RWPE2 (cell line): ENCODE results near the gene C9orf78.

ENCODE experiments used
- ATAC-seq: fragments of 200-7000 bp; cut with Tn5 transposase; 3 replicates; pipeline ENCODE4 v1.9.1; 2021; ENCODE audit warnings: low read depth
- DNase-seq: peaks from one replicate; pipeline ENCODE4 v3.0.0-alpha.2; 2020; ENCODE audit warnings: low spot score
- H3K27ac ChIP-seq: fragments of 450-650 bp; 2 replicates; pipeline ENCODE4 v1.5.1; 2017; ENCODE audit warnings: mild to moderate bottlenecking; ENCODE audit not compliant: poor library complexity, severe bottlenecking
- H3K27me3 ChIP-seq: fragments of 250-450 bp; sonication (Bioruptor Pico); 2 replicates; pipeline ENCODE4 v1.5.1; 2021; ENCODE audit warnings: mild to moderate bottlenecking, moderate library complexity; ENCODE audit not compliant: insufficient read depth, poor library complexity, severe bottlenecking
- H3K36me3 ChIP-seq: fragments of 250-450 bp; sonication (Bioruptor Pico); 2 replicates; pipeline ENCODE4 v1.5.1; 2020; ENCODE audit warnings: low read depth, mild to moderate bottlenecking, moderate library complexity
- H3K4me1 ChIP-seq: fragments of 250-450 bp; sonication (Bioruptor Pico); 2 replicates; pipeline ENCODE4 v1.5.1; 2021; ENCODE audit warnings: mild to moderate bottlenecking, moderate library complexity; ENCODE audit not compliant: insufficient read depth, poor library complexity, severe bottlenecking
- H3K4me3 ChIP-seq: fragments of 250-450 bp; sonication (Bioruptor Pico); 2 replicates; pipeline ENCODE4 v1.5.1; 2021; ENCODE audit warnings: mild to moderate bottlenecking, moderate library complexity; ENCODE audit not compliant: severe bottlenecking
- H3K9me3 ChIP-seq: fragments of 250-450 bp; sonication (Bioruptor Pico); 2 replicates; pipeline ENCODE4 v1.5.1; 2021; ENCODE audit warnings: mild to moderate bottlenecking, moderate library complexity; ENCODE audit not compliant: severe bottlenecking
- CTCF ChIP-seq: fragments of 450-650 bp; IDR thresholded peaks from one replicate; pipeline ENCODE4 v1.5.1; 2017; ENCODE audit warnings: mild to moderate bottlenecking, moderate library complexity; ENCODE audit not compliant: poor library complexity, severe bottlenecking

Gene C9orf78

GRCh38 chr9:129826759-129827158, 8.3 kb downstream of the C9orf78 start:
- no peak for ATAC-seq
- Histone ChIP-seq H3K9me3 (no peaks in the 10 kb centered on the region), H3K4me3 (no peak overlapping the region), H3K27ac (no peak overlapping the region), H3K27me3 (no peaks in the 10 kb centered on the region), H3K4me1 (no peaks in the 10 kb centered on the region), H3K36me3 (peaks cover 38% of the 10 kb centered on the region)
- no peak for TF ChIP-seq CTCF
- no peak for DNase-seq

GRCh38 chr9:129826344-129826743, 8.7 kb downstream of the C9orf78 start:
- no peak for ATAC-seq
- no peak overlapping the region for H3K4me3 ChIP-seq
- H3K9me3 ChIP-seq: no peaks in the 10 kb centered on the region
- no peak for TF ChIP-seq CTCF
- DNase-seq: no peak
- H3K27ac ChIP-seq: no peak overlapping the region
- H3K27me3 ChIP-seq: no peaks in the 10 kb centered on the region
- no peaks in the 10 kb centered on the region for H3K4me1 ChIP-seq
- peaks cover 38% of the 10 kb centered on the region for H3K36me3 ChIP-seq

- Histone ChIP-seq H3K27ac (peak within 1 kb of the TSS; percentile 65), H3K36me3 (peaks cover 41% of the 10 kb centered on the region)
- peak; percentile 86 for ATAC-seq
Observed at GRCh38 chr9:129823935-129824601, 11.0 kb downstream of the C9orf78 start, which contains the start of gene TOR1A. Gene TOR1A, minus strand, starts transcription at chr9:129824136. Its CDS starts 51 bp downstream, at chr9:129824085.

DNA sequence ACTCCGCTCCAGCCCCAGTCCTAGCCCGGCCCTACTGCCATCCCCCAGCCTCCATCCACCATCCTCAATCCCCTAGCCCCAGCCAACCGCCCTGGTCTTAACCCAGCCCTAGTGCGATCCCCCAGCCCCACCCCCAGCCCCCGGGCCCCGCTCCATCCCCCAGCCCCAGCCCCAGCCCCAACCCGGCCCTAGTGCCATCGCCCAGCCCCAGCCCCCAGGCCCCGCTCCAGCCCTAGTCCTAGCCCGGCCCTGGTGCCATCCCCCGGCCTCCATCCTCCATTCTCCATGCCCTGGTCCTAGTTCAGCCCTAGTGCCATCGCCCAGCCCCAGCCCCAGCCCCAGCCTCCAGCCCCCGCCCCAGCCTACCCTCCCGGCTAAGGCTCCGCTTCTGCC, 11.5 kb downstream of the C9orf78 start:
- H3K36me3 ChIP-seq: peaks cover 41% of the 10 kb centered on the region
- no peak for DNase-seq
- peak overlapping the region; percentile 76 for H3K4me3 ChIP-seq
- TF ChIP-seq CTCF: no peak
- H3K27ac ChIP-seq: peak overlapping the region; percentile 65
- no peaks in the 10 kb centered on the region for H3K27me3 ChIP-seq
- peak; percentile 40 for ATAC-seq
- H3K4me1 ChIP-seq: no peaks in the 10 kb centered on the region
- H3K9me3 ChIP-seq: no peaks in the 10 kb centered on the region

More at GRCh38 chr9:129823935-129824601, 11.0 kb downstream of the C9orf78 start, which contains the start of gene TOR1A:
- no peaks in the 10 kb centered on the region for H3K27me3 ChIP-seq
- no peaks in the 10 kb centered on the region for H3K9me3 ChIP-seq
- no peaks in the 10 kb centered on the region for H3K4me1 ChIP-seq
- H3K4me3 ChIP-seq: peak within 1 kb of the TSS; percentile 76
- no peak for TF ChIP-seq CTCF
- DNase-seq: peak; percentile 84

- Histone ChIP-seq H3K36me3 (peaks cover 45% of the 10 kb centered on the region), H3K27ac (peak overlapping the region; percentile 65), H3K4me3 (peak overlapping the region; percentile 35), H3K4me1 (no peaks in the 10 kb centered on the region), H3K9me3 (no peaks in the 10 kb centered on the region), H3K27me3 (no peaks in the 10 kb centered on the region)
- DNase-seq (no peak), ATAC-seq (peak; percentile 59)
- TF ChIP-seq CTCF: no peak
Observed at GRCh38 chr9:129822898-129823541, 12.1 kb downstream of the C9orf78 start.
